Spleen (tissue), 7 donors: ENCODE results near the gene BRINP3.

Experiments used
- POLR2A ChIP-seq, 3 donors: fragments of 450-650 bp; IDR thresholded peaks; one replicate each; pipeline ENCODE4 v1.5.1; 2017; ENCODE audit warnings: antibody characterized with exemption in 3 of 3, mild to moderate bottlenecking in 1 of 3
- POLR2AphosphoS5 ChIP-seq, 3 donors: sonication (generic); formaldehyde crosslinking; IDR thresholded peaks; one replicate each; pipeline ENCODE4 v1.5.1; 2017; ENCODE audit warnings: antibody characterized with exemption in 3 of 3
- TF ChIP-seq, protein P1 (sequence below), 11 experiments: fragments of 200-600 bp in 7 of 11; fragments of 450-650 bp in 4 of 11; sonication (generic) in 4 of 11; IDR thresholded peaks in 8 of 11; conservative IDR thresholded peaks in 3 of 11; 1 replicate in 7 of 11; 2 replicates in 4 of 11; pipeline versions ENCODE4 v1.4.0 to v1.8.0; 2016 to 2021; ENCODE audit warnings: antibody characterized with exemption in 11 of 11, inconsistent platforms in 4 of 11, mild to moderate bottlenecking in 1 of 11
- donor health status: DM: no; HTN: no; CAD: no; lungs with moderate emphysema.
- donor health status: DM: no; HTN: no; CAD: no.
- donor health status: DM: no; HTN: no; CAD: no.

DNA sequence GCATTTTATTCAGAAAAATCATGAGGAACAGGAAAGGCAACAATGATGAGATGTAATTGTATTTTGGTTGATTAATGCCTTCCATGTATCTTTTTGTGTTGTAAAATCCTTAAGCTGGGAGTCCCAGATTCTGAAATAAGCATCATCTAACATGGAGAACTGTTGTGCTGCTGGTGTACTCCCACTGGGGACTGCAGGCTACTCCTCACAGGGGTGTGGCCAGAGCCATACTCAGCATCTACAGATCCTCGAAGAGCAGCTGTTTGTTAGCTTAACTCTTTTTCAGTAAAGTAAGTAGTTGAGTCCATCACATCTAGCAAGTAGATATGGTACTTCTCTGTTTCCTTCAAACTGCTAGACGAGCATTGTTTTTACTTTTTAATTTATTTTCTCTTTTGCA, 358.0 kb downstream of the BRINP3 start:
- TF ChIP-seq, protein P1, sequence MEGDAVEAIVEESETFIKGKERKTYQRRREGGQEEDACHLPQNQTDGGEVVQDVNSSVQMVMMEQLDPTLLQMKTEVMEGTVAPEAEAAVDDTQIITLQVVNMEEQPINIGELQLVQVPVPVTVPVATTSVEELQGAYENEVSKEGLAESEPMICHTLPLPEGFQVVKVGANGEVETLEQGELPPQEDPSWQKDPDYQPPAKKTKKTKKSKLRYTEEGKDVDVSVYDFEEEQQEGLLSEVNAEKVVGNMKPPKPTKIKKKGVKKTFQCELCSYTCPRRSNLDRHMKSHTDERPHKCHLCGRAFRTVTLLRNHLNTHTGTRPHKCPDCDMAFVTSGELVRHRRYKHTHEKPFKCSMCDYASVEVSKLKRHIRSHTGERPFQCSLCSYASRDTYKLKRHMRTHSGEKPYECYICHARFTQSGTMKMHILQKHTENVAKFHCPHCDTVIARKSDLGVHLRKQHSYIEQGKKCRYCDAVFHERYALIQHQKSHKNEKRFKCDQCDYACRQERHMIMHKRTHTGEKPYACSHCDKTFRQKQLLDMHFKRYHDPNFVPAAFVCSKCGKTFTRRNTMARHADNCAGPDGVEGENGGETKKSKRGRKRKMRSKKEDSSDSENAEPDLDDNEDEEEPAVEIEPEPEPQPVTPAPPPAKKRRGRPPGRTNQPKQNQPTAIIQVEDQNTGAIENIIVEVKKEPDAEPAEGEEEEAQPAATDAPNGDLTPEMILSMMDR (IDR thresholded peaks at IDR 0.05 in 8 of 11, conservative IDR thresholded peaks at IDR 0.05 in 3 of 11) = no peak
- TF ChIP-seq POLR2AphosphoS5 (IDR thresholded peaks at IDR 0.05) = no peak
- no peak for TF ChIP-seq POLR2A (IDR thresholded peaks at IDR 0.05)
